Panc1 (cell line): ENCODE measurements around the gene STYK1.

Experiments used
- POLR2AphosphoS5 ChIP-seq: IDR thresholded peaks from 2 replicates; pipeline ENCODE4 v1.6.1; 2012; ENCODE audit warnings: mild to moderate bottlenecking, low read depth, low read length, moderate library complexity
- TF ChIP-seq, protein P1 (sequence below): fragments of 450-650 bp; IDR thresholded peaks from 2 replicates; pipeline ENCODE4 v1.5.1; 2017; ENCODE audit warnings: mild to moderate bottlenecking
- TF ChIP-seq, protein P2 (sequence below), 2 experiments: IDR thresholded peaks; 2 replicates each; pipeline ENCODE4 v1.6.1; 2011 to 2012; ENCODE audit warnings: low read depth in 2 of 2, control low read depth in 1 of 2, low read length in 1 of 2, mild to moderate bottlenecking in 1 of 2, moderate library complexity in 1 of 2; ENCODE audit not compliant: insufficient read depth in 1 of 2

DNA sequence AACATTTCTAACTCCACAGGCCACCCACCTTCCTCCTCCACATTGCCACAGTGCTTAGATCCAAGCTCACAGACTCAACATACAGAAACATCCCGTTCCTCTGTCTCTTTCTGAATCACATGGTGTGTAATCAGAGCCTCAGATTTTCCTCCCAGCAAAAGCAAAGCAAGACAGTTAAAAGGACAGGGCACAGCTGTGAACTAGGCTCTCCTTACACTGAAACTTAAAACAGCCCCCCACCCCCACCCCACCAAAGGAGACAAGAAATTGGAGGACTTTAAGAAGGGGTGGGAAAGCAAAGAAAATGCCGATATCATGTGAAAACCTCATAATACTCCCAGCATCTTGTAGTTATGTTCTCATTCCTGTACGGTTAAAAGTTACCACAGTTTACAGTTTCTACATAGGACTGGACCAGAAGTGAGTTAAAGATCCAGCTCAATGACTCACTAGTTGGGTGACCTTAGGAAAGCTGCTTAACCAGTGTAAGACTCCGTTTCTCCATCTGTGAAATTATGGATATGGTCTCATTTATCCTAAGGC is 44.5 kb upstream of the STYK1 start:
- TF ChIP-seq, protein P1, sequence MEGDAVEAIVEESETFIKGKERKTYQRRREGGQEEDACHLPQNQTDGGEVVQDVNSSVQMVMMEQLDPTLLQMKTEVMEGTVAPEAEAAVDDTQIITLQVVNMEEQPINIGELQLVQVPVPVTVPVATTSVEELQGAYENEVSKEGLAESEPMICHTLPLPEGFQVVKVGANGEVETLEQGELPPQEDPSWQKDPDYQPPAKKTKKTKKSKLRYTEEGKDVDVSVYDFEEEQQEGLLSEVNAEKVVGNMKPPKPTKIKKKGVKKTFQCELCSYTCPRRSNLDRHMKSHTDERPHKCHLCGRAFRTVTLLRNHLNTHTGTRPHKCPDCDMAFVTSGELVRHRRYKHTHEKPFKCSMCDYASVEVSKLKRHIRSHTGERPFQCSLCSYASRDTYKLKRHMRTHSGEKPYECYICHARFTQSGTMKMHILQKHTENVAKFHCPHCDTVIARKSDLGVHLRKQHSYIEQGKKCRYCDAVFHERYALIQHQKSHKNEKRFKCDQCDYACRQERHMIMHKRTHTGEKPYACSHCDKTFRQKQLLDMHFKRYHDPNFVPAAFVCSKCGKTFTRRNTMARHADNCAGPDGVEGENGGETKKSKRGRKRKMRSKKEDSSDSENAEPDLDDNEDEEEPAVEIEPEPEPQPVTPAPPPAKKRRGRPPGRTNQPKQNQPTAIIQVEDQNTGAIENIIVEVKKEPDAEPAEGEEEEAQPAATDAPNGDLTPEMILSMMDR, result no peak
- TF ChIP-seq POLR2AphosphoS5, result no peak
- TF ChIP-seq, protein P2, sequence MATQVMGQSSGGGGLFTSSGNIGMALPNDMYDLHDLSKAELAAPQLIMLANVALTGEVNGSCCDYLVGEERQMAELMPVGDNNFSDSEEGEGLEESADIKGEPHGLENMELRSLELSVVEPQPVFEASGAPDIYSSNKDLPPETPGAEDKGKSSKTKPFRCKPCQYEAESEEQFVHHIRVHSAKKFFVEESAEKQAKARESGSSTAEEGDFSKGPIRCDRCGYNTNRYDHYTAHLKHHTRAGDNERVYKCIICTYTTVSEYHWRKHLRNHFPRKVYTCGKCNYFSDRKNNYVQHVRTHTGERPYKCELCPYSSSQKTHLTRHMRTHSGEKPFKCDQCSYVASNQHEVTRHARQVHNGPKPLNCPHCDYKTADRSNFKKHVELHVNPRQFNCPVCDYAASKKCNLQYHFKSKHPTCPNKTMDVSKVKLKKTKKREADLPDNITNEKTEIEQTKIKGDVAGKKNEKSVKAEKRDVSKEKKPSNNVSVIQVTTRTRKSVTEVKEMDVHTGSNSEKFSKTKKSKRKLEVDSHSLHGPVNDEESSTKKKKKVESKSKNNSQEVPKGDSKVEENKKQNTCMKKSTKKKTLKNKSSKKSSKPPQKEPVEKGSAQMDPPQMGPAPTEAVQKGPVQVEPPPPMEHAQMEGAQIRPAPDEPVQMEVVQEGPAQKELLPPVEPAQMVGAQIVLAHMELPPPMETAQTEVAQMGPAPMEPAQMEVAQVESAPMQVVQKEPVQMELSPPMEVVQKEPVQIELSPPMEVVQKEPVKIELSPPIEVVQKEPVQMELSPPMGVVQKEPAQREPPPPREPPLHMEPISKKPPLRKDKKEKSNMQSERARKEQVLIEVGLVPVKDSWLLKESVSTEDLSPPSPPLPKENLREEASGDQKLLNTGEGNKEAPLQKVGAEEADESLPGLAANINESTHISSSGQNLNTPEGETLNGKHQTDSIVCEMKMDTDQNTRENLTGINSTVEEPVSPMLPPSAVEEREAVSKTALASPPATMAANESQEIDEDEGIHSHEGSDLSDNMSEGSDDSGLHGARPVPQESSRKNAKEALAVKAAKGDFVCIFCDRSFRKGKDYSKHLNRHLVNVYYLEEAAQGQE (IDR thresholded peaks at IDR 0.05; ENCODE audit: insufficient read depth in 1 of 2, low read depth in 2 of 2, low read length in 1 of 2), result no peak
